Measurements from ENCODE around the gene CALML5. TPM values are rescaled to one million over a fixed set of nuclear protein-coding genes. Genes with fewer than 3 reads are reported as not detected.

The CALML5 gene
- total and polyA plus RNA-seq, 2 experiments from 2014 or later: not detected

DNA sequence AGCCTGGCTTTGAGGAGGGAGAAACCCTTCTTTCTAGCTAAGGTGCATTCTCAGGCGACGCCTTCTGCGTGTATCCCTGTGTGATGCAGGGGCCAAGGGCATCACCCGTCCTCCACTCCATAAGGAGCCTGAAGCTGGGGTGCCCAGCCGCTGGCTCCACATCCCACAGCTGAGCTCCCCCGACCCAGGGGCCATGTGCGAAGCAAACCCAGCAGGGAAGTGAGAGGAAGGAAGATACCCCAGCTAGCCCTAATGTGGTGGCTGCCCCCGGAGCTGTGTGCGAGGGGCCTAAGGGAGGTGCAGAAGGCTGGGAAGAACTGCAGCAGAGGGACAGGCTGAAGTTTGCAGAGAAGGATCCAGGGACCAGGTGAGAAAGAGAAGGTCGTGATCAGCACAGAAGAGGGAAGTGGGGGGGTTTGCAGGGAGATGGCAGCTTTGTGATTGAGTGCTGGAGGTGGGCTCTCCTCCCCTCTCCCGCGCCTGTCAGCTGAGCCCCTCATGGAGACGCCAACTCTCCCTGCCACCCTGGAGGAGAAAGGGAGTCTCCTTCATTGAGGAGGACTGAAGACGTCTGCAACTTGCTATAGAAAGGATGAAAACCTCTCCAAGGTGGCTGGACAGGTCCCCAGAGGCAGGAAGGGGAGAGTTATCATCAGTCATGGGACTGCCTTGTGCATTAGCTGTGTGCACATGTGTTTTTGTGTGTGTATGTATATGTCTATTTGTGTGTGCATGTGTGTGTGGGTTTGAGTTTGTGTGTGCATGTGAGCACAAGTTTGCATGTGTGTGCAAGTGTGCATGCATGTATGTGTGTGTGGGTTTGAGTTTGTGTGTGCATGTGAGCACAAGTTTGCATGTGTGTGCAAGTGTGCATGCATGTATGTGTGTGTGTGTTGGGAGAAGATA, 3.5 kb upstream of the CALML5 start:
- no peaks in the 10 kb centered on the region for H3K79me2 ChIP-seq (ENCODE audit: insufficient read depth)
- H3K9me2 ChIP-seq (ENCODE audit: insufficient read depth): no peaks in the 10 kb centered on the region
- no peaks in the 10 kb centered on the region; the same call in 1 of the 2 replicates for H3K27me3 ChIP-seq (replicated peaks; ENCODE audit: insufficient read depth)
- DNase-seq: no peak
- H3K4me1 ChIP-seq (ENCODE audit: insufficient read depth): no peaks in the 10 kb centered on the region
- no peak overlapping the region for H3K4me3 ChIP-seq
- no peak overlapping the region for H2AFZ ChIP-seq
- TF ChIP-seq EZH2phosphoT487 (IDR thresholded peaks at IDR 0.05; ENCODE audit: insufficient read depth, low read depth) (no peak), EZH2 (IDR thresholded peaks at IDR 0.05; ENCODE audit: insufficient read depth, poor library complexity, severe bottlenecking) (no peak)
- no peaks in the 10 kb centered on the region for H3K36me3 ChIP-seq (ENCODE audit: low read depth)
- no peaks in the 10 kb centered on the region for H4K20me1 ChIP-seq (ENCODE audit: insufficient read depth)
- no peak overlapping the region for H3K27ac ChIP-seq
- in situ Hi-C loops (cut with MboI): no loop called here
- no peak overlapping the region for H3K9ac ChIP-seq
- no peaks in the 10 kb centered on the region for H3K9me3 ChIP-seq (ENCODE audit: low read depth)
- WGBS, 2 experiments (ENCODE audit: low coverage in 1 of 2, low lambda C conversion rate in 2 of 2, missing lambda C conversion rate in 2 of 2): 61 to 67% methylated on average over 14 of the region's 14 CpGs
- no peaks in the 10 kb centered on the region for H3F3A ChIP-seq (ENCODE audit: insufficient read depth)
- H3K4me2 ChIP-seq (ENCODE audit: unreplicated experiment): no peak overlapping the region

DNA sequence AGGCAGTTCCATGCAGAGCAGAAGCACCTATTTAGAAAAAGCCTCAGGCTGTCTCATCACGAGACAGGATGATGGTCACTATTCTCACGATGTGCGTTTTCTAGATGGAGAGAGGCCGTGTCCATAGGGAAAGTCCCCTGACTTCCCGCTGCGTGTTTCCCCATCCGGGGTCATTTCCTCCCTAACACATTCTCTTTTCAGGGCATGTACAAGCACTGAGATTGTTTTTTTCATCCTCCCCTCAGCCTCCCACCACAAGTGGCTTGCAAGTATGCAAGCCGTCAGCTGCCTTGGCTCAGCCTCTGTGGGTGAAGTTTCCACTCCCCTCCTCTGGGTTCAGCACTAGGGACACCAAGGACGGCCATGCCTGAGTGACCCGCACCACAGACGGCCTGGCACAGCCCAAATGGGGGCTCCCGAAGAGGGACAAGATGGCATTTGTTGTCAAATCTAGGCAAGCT, 2.7 kb upstream of the CALML5 start:
- no peak overlapping the region for H3K4me3 ChIP-seq
- no peaks in the 10 kb centered on the region for H3K4me1 ChIP-seq (ENCODE audit: insufficient read depth)
- H3F3A ChIP-seq (ENCODE audit: insufficient read depth): no peaks in the 10 kb centered on the region
- no peak overlapping the region for H3K27ac ChIP-seq
- H2AFZ ChIP-seq: no peak overlapping the region
- H3K79me2 ChIP-seq (ENCODE audit: insufficient read depth): no peaks in the 10 kb centered on the region
- no peaks in the 10 kb centered on the region for H4K20me1 ChIP-seq (ENCODE audit: insufficient read depth)
- no peak for DNase-seq
- no peaks in the 10 kb centered on the region for H3K36me3 ChIP-seq (ENCODE audit: low read depth)
- H3K27me3 ChIP-seq (replicated peaks; ENCODE audit: insufficient read depth): no peaks in the 10 kb centered on the region; the same call in 1 of the 2 replicates
- TF ChIP-seq EZH2phosphoT487 (IDR thresholded peaks at IDR 0.05; ENCODE audit: insufficient read depth, low read depth): no peak
- TF ChIP-seq EZH2 (IDR thresholded peaks at IDR 0.05; ENCODE audit: insufficient read depth, poor library complexity, severe bottlenecking): no peak
- no peaks in the 10 kb centered on the region for H3K9me3 ChIP-seq (ENCODE audit: low read depth)
- 82 to 87% methylated on average over 12 of the region's 12 CpGs for WGBS, 2 experiments (ENCODE audit: low coverage in 1 of 2, low lambda C conversion rate in 2 of 2, missing lambda C conversion rate in 2 of 2)
- no peak overlapping the region for H3K4me2 ChIP-seq (ENCODE audit: unreplicated experiment)
- H3K9ac ChIP-seq: no peak overlapping the region
- in situ Hi-C loops (cut with MboI): no loop called here
- no peaks in the 10 kb centered on the region for H3K9me2 ChIP-seq (ENCODE audit: insufficient read depth)

DNA sequence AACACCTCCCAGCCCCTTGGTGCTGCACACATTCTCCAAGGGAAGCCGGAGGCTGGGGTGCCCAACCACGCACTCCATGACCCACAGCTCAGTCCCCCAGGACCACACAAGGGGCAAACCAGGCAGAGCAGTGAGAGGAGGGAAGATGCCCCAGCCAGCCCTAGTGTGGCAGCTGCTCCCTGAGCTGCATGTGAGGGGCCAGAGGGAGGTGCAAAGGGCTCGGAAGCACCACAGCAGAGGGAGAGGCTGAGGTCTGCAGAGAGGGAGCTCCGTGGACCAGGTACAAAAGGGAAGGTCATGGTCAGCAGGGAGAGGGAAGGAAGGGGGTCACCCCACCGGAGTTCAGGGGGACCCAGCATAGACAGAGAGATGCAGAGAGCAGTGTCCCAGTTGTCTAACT, 1.5 kb upstream of the CALML5 start:
- Histone ChIP-seq H3K27me3 (replicated peaks; ENCODE audit: insufficient read depth) (no peaks in the 10 kb centered on the region; the same call in 1 of the 2 replicates), H3K4me3 (no peak overlapping the region), H3K4me2 (ENCODE audit: unreplicated experiment) (no peak overlapping the region), H2AFZ (no peak overlapping the region), H3F3A (ENCODE audit: insufficient read depth) (no peaks in the 10 kb centered on the region), H3K79me2 (ENCODE audit: insufficient read depth) (no peaks in the 10 kb centered on the region), H4K20me1 (ENCODE audit: insufficient read depth) (no peaks in the 10 kb centered on the region), H3K4me1 (ENCODE audit: insufficient read depth) (no peaks in the 10 kb centered on the region), H3K36me3 (ENCODE audit: low read depth) (no peaks in the 10 kb centered on the region), H3K27ac (no peak overlapping the region), H3K9me2 (ENCODE audit: insufficient read depth) (no peaks in the 10 kb centered on the region), H3K9ac (no peak overlapping the region), H3K9me3 (ENCODE audit: low read depth) (no peaks in the 10 kb centered on the region)
- DNase-seq: no peak
- in situ Hi-C loops (cut with MboI): no loop called here
- TF ChIP-seq EZH2 (IDR thresholded peaks at IDR 0.05; ENCODE audit: insufficient read depth, poor library complexity, severe bottlenecking) (no peak), EZH2phosphoT487 (IDR thresholded peaks at IDR 0.05; ENCODE audit: insufficient read depth, low read depth) (no peak)
- 61 to 66% methylated on average over 5 of the region's 5 CpGs for WGBS, 2 experiments (ENCODE audit: low coverage in 1 of 2, low lambda C conversion rate in 2 of 2, missing lambda C conversion rate in 2 of 2)

DNA sequence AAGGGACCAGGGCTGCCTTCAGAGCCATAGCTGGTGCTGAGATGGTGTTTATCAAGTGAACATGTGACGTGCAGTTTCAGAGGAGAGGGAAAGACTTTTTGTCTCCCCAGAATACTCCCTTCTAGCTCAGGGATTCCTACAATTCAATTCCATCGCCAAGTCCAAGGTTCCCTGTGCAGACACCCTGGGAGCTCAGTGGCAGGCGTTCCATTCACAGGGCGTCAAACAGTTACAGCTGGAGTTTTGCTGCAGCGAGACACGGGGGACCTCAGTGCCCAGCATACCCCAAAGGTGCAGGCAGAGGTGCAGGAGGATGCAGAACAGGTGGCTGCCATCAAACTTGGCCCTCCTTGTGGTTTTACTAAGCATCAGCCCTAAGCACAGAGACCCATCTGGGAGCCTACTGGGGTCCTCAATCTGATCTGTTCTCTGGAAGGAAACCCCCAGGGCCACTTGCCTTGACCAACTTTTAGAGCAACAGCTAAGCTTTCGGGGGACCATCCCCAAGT, 846 bp upstream of the CALML5 start:
- Histone ChIP-seq H3F3A (ENCODE audit: insufficient read depth) (no peaks in the 10 kb centered on the region), H3K36me3 (ENCODE audit: low read depth) (no peaks in the 10 kb centered on the region), H3K4me3 (no peak overlapping the region), H3K27ac (no peak overlapping the region), H4K20me1 (ENCODE audit: insufficient read depth) (no peaks in the 10 kb centered on the region), H3K9me2 (ENCODE audit: insufficient read depth) (no peaks in the 10 kb centered on the region), H3K27me3 (replicated peaks; ENCODE audit: insufficient read depth) (no peaks in the 10 kb centered on the region; the same call in 1 of the 2 replicates), H2AFZ (no peak overlapping the region), H3K79me2 (ENCODE audit: insufficient read depth) (no peaks in the 10 kb centered on the region), H3K9ac (no peak overlapping the region), H3K4me1 (ENCODE audit: insufficient read depth) (no peaks in the 10 kb centered on the region), H3K9me3 (ENCODE audit: low read depth) (no peaks in the 10 kb centered on the region), H3K4me2 (ENCODE audit: unreplicated experiment) (no peak overlapping the region)
- TF ChIP-seq EZH2 (IDR thresholded peaks at IDR 0.05; ENCODE audit: insufficient read depth, poor library complexity, severe bottlenecking) (no peak), EZH2phosphoT487 (IDR thresholded peaks at IDR 0.05; ENCODE audit: insufficient read depth, low read depth) (no peak)
- in situ Hi-C loops (cut with MboI): no loop called here
- 65 to 67% methylated on average over 7 of the region's 7 CpGs for WGBS, 2 experiments (ENCODE audit: low coverage in 1 of 2, low lambda C conversion rate in 2 of 2, missing lambda C conversion rate in 2 of 2)
- DNase-seq: no peak
